ENCODE measurements around the gene SHE. TPM values are rescaled to one million over a fixed set of nuclear protein-coding genes. Genes with fewer than 3 reads are reported as not detected.

SHE gene
- total RNA-seq, 3 donors from 2014 or later (not counting 1 experiment from before 2014, with no cell fraction given), result 0.10 to 0.14 TPM; not detected in 1

DNA sequence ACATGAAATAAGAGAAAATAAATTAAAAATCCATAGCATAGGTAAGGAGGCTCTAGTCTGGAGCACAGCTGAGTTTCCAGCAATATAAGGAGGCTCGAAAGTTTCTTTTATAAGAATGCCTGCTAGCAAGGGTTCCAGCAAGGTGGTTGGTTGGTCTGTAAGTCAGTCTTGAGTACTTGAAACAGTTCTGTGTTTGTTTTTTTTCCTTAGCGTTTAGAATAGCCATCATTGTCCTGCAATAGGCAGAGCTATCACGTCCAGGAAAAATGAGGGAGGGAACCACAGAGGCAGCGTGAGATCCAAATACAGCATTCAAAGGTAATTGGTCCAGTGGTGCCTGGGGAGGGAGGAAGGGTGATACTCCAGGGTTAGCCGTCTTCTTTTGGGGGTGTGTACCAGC lies 47.9 kb upstream of the SHE start:
- Mint-ChIP-seq H3K36me3 (peaks cover 26% of the 10 kb centered on the region), H3K27me3 (ENCODE audit: low read depth in 2 of 2) (no peaks in the 10 kb centered on the region), H3K4me1 (peaks cover 25 to 26% of the 10 kb centered on the region in 2 donors), H3K4me3 (no peak overlapping the region), H3K9me3 (no peaks in the 10 kb centered on the region), H3K27ac (no peak overlapping the region)
- Histone ChIP-seq H3K36me3 (ENCODE audit: control insufficient read depth, insufficient read depth, low read length) (peaks cover 65% of the 10 kb centered on the region), H3K4me1 (ENCODE audit: control insufficient read depth, insufficient read depth, low read length) (no peaks in the 10 kb centered on the region), H3K4me3 (ENCODE audit: low read length) (no peak overlapping the region), H3K27me3 (ENCODE audit: control insufficient read depth, insufficient read depth, low read length) (no peaks in the 10 kb centered on the region), H3K9me3 (ENCODE audit: control insufficient read depth, insufficient read depth, low read length) (no peaks in the 10 kb centered on the region), H3K27ac (ENCODE audit: low read length) (no peak overlapping the region)
- ATAC-seq (no peak), DNase-seq (no peak)
- TF ChIP-seq, protein P1, sequence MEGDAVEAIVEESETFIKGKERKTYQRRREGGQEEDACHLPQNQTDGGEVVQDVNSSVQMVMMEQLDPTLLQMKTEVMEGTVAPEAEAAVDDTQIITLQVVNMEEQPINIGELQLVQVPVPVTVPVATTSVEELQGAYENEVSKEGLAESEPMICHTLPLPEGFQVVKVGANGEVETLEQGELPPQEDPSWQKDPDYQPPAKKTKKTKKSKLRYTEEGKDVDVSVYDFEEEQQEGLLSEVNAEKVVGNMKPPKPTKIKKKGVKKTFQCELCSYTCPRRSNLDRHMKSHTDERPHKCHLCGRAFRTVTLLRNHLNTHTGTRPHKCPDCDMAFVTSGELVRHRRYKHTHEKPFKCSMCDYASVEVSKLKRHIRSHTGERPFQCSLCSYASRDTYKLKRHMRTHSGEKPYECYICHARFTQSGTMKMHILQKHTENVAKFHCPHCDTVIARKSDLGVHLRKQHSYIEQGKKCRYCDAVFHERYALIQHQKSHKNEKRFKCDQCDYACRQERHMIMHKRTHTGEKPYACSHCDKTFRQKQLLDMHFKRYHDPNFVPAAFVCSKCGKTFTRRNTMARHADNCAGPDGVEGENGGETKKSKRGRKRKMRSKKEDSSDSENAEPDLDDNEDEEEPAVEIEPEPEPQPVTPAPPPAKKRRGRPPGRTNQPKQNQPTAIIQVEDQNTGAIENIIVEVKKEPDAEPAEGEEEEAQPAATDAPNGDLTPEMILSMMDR (IDR thresholded peaks at IDR 0.05), result no peak
- intact Hi-C loops (cut with micrococcal nuclease), result no loop called here
- WGBS (ENCODE audit: insufficient coverage), result 91% methylated on average over 5 of the region's 5 CpGs

DNA sequence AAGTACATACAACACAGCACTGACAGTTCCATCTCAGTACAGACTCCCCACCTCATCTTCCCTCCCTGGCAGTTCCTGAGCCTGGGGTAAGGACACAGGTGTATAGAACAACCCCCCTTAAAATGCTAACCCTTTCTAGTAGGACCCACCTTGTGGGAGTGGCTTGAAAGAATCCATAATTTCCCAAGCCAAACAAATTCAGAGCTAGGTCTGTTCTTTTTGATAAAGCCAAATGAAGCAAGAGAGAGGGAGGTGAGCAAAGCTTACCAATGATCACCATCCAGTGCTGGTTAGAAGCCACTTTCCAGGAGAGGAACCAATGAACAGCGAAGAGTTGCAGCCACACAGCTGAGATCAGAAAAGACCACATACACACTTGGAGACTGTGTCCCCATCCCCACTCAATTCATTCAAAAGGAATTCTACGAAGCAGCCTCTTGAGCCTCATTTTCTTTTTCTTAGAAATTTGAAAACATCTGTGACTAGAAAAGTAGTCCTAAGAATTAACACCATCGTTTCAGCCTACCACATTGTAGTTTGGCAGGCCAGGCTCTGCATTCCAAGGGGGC lies 47.1 kb upstream of the SHE start:
- Mint-ChIP-seq H3K27ac (peak overlapping the region in 1 of 2 donors; percentile 52), H3K9me3 (no peaks in the 10 kb centered on the region), H3K4me1 (peaks cover 20 to 25% of the 10 kb centered on the region in 2 donors), H3K27me3 (ENCODE audit: low read depth in 2 of 2) (peaks cover 0 to 2% of the 10 kb centered on the region in 2 donors), H3K4me3 (no peak overlapping the region), H3K36me3 (peaks cover 26% of the 10 kb centered on the region)
- Histone ChIP-seq H3K27ac (ENCODE audit: low read length) (no peak overlapping the region), H3K36me3 (ENCODE audit: control insufficient read depth, insufficient read depth, low read length) (peaks cover 57% of the 10 kb centered on the region), H3K4me3 (ENCODE audit: low read length) (no peak overlapping the region), H3K4me1 (ENCODE audit: control insufficient read depth, insufficient read depth, low read length) (no peaks in the 10 kb centered on the region), H3K27me3 (ENCODE audit: control insufficient read depth, insufficient read depth, low read length) (no peaks in the 10 kb centered on the region), H3K9me3 (ENCODE audit: control insufficient read depth, insufficient read depth, low read length) (no peaks in the 10 kb centered on the region)
- intact Hi-C loops (cut with micrococcal nuclease), result no loop called here
- WGBS (ENCODE audit: insufficient coverage), result 98% methylated on average over 3 of the region's 3 CpGs
- DNase-seq (no peak), ATAC-seq (no peak)
- TF ChIP-seq, protein P1 (IDR thresholded peaks at IDR 0.05), result no peak

DNA sequence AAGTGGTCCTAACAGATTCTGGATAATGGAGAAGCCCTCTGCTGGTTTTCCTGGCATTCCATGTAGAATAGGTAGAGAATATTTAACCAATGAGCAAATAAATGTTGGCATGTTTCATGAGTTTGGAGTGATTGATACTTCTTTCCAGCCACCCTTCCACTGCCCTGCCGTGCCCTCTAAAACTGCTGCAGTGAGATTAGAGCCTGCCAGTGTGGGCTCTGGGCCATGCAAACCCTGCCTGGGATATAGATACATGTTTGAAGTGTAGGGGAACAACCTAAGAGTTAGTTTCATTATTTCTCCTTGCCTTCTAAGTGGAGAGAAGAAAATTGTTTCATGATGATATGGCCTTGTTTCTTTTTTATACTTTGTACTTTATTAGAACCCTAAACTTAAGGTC lies 45.8 kb upstream of the SHE start:
- Mint-ChIP-seq H3K27ac (peak overlapping the region in 1 of 2 donors; percentile 52), H3K4me3 (no peak overlapping the region), H3K27me3 (ENCODE audit: low read depth in 2 of 2) (peaks cover 0 to 2% of the 10 kb centered on the region in 2 donors), H3K4me1 (peaks cover 8 to 25% of the 10 kb centered on the region in 2 donors), H3K9me3 (no peaks in the 10 kb centered on the region), H3K36me3 (peaks cover 15% of the 10 kb centered on the region)
- TF ChIP-seq, protein P1 (IDR thresholded peaks at IDR 0.05), result no peak
- H3K9me3 ChIP-seq (ENCODE audit: control insufficient read depth, insufficient read depth, low read length), result no peaks in the 10 kb centered on the region
- WGBS (ENCODE audit: insufficient coverage), result no CpG with 5 or more reads among the region's 1 CpG
- no peak for DNase-seq
- no peak overlapping the region for H3K27ac ChIP-seq (ENCODE audit: low read length)
- H3K4me3 ChIP-seq (ENCODE audit: low read length), result no peak overlapping the region
- intact Hi-C loops (cut with micrococcal nuclease), result no loop called here
- no peaks in the 10 kb centered on the region for H3K4me1 ChIP-seq (ENCODE audit: control insufficient read depth, insufficient read depth, low read length)
- peaks cover 45% of the 10 kb centered on the region for H3K36me3 ChIP-seq (ENCODE audit: control insufficient read depth, insufficient read depth, low read length)
- H3K27me3 ChIP-seq (ENCODE audit: control insufficient read depth, insufficient read depth, low read length), result no peaks in the 10 kb centered on the region
- ATAC-seq, result no peak

Measured in natural killer cell (primary cell).